HG02571 (cell line): ENCODE results near the gene MEIOSIN.
"Not testable (repeated sequence)": the region's sequence is repeated elsewhere in the genome, so short reads cannot be mapped to it uniquely, and the experiment has no call there.

Experiments used
- ATAC-seq: cut with Tn5 transposase; IDR thresholded peaks from one replicate; pipeline ENCODE4 v1.9.1; 2021; ENCODE audit warnings: mild to moderate bottlenecking, moderate library complexity; ENCODE audit not compliant: unreplicated experiment

Gene MEIOSIN

DNA sequence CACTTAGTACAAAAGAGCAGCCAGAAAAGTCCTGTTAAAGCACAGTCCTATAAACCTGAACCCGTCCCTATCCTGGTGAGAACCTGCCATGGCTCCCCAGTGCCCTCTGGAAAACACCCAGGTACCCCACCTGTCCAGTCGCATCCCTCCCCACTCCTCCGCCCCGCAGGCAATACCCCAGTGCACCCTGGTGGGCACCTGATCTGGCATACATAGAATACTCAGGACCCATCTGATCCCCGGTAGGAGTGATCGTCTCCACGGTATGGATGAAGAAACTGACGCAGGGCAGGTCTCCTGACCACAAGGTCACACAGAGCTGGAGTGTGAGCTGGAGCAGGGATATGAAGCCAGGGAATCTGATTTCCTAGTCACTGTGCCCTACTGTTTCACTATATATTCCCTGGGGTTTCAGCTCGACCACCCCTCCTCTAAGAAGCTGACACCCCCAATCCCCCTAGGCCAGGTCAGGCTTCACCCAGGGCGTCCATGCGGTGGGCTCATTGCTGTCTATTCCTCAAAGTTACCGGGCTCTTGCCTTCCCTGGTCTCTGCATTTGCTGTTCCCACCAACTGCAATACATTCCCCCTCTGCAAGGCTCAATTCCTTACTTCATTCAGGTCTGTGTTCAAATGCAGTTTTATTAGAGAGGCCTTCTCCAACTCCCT lies 15.1 kb upstream of the MEIOSIN start:
- ATAC-seq = no peak

DNA sequence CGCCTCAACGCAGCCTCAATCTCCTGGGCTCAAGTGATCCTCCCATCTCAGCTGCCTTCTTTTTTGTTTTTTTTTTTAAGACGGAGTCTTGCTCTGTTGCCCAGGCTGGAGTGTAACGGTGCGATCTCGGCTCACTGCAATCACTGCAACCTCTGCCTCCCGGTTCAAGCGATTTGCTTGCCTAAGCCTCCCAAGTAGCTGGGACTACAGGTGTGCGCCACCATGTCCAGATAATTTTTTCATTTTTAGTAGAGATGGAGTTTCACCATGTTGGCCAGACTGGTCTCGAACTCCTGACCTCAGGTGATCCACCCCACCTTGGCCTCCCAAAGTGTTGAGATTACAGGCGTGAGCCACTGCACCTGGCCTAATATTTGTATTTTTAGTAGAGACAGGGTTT lies 13.2 kb upstream of the MEIOSIN start:
- ATAC-seq = not testable (repeated sequence)

DNA sequence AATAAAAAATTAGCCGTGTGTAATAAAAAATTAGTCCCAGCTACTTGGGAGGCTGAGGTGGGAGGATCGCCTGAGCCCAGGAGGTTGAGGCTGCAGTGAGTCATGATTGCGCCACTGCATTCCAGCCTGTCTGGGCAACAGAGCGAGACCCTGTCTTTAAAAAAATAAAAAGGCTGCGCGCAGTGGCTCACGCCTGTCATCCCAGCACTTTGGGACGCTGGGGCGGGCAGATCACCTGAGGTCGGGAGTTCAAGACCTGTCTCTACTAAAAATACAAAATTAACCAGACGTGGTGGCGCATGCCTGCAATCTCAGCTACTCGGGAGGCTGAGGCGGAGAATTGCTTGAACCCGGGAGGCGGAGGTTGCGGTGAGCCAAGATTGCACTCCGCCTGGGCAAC lies 4.6 kb upstream of the MEIOSIN start:
- not testable (repeated sequence) for ATAC-seq

DNA sequence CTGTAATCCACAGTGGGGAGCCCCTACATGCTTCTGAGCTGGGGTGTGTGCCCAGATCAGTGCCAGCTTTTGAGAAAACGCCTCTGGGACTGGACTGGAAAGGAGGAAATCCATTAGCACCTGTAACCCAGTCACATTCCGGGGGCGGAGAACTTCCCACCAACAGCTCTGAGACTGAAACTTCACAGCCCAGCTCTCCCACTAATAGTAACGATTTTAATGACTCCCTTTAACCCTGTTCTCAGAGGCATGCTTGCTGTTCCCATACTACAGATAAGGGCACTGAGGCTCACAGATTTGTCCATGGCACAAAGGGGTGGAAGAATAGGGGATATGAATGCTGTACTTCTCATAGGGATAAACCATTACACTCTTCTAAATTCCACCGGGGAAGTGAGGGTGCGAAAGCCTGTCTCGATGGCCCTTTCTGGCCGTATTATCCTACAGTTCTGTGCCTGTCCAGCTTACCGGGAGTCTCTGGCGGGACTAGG lies 3.4 kb upstream of the MEIOSIN start:
- ATAC-seq = no peak

DNA sequence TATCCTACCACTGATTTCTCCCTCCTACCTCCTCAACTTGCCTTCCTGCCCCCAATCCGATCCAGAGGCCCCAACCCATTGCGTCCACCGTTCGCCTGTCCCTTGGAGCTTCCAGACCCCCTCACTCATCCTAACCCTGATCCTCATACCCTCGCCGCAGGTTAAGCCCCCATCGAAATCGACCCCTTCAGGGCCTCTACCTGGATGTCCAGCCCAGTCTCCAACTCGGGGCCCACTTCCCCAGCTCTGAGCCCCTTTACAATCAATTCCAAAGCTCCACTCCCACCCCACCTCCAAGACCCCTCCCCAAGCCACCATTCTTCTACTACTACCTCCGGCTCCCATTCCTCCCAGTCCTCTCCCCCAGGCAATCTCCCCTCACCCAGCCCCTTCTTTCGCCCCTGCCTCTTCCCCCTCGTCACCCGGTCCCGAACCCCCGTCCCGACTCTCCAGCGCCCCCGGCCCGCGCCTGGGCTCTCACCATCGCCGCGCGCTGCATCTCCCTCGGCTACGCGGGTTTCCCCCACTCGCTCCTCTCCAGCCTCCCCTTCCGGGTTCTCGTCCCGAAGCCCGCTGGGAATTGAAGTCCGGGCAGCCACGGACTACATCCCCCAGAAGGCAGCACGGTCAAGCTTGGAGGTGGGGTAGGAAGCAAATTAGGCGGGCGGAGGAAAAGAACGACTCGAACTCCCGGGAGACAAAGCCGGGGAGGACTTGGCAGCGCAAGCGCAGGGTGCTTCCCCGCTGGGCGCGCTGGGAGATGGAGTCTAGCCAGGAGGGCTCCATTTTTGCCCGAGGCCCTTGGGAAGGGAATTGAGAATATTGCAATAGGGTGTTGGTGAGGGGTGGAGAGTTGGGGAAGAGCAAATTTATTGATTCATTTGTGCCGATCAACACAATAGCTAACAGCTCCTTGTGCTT lies 2.6 kb upstream of the MEIOSIN start, which contains the start of gene FBXO46:
TSS of gene FBXO46 (minus strand) at position 529 of the 921 bp plus-strand sequence. CDS start 17,401 bp downstream, outside the sequence.
- peak; percentile 89 for ATAC-seq

DNA sequence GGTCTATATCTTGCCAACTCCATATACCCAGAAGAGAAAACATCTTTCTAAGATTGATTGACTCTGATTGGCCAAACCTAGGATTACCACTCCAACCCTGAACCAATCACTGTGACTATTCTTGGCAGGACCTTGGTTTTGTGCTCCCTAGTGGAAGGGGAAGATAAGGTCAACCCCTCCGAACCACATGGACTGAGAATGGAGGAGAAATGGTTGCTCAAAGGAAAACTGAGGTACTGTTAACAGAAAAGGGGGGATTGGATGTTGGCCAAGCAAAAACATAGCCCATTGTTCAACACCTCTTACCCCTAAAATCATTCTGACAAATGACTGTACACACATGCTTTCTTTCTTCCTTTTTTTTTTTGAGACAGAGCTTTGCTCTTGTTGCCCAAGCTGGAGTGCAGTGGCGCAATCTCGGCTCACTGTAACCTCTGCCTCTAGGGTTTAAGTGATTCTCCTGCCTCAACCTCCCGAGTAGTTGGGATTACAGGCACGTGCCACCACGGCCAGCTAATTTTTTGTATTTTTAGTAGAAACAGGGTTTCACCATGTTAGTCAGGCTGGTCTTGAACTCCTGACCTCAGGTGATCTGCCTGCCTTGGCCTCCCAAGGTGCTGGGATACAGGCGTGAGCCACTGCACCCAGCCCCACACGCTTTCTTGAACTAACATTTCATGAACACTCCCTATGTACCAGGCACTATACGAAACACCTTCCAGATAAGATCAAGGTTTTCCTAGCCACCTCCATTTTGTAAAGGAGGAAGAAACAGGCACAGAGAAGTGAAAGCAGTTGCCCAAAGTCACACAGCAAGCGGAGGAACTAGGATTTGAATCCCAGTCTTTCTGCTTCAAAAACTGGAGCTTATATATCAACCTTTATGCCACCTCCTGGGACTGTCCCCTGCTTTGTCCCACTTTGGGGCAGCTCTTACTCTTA lies 6.5 kb downstream of the MEIOSIN start:
- no peak for ATAC-seq

DNA sequence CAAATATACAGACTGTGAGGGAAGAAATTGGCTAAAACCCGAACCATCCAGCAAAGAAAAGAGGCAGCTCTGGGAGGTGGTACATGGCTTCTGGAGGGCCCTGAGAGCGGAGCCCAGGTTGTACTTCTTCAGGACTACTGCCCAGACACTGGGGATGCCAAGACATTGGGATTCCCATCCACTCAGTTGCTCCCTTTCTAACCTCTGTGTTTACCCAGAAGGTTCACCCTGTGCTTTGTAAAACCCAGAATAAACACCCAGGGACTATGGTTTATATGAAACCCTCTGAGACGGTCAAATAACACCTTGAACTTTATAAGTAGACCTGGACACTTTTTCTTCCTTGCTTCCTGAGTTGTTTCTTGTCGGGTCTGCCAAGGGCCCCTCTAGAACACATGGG lies 9.7 kb downstream of the MEIOSIN start:
- ATAC-seq = no peak

DNA sequence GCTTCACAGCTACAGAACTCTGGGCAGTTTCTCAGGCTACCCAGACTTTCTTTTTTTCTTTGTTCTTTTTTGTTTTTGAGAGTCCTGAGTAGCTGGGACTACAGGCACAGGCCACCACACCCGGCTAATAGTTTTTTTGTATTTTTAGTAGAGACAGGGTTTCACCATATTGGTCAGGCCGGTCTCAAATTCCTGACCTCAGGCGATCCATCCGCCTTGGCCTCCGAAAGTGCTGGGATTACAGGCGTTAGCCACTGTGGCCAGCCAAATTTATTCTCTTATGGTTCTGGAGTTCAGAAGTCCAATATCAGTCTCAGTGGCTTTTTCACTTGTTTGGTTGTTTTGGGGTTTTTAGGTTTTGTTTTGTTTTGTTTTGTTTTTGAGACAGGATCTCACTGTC lies 12.4 kb downstream of the MEIOSIN start:
- no peak for ATAC-seq

DNA sequence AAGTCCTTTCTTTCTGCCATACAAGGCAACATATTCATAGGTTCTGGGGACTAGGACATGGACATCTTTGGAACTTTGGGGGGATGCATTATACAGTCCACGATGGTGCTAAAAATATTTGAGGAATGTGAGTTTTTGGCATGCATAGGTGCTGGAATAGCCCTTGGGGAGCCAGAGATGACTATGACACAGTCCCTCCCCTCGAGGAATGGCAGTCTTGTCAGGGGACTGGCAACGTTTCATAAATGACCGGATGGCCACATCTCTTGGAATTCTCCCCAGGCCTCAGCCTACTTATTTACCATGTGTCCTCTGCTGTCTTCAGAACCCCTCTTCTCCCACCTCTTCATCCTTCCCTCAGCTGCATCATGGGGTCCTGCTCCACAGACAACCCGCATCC lies 13.6 kb downstream of the MEIOSIN start:
- ATAC-seq = no peak

DNA sequence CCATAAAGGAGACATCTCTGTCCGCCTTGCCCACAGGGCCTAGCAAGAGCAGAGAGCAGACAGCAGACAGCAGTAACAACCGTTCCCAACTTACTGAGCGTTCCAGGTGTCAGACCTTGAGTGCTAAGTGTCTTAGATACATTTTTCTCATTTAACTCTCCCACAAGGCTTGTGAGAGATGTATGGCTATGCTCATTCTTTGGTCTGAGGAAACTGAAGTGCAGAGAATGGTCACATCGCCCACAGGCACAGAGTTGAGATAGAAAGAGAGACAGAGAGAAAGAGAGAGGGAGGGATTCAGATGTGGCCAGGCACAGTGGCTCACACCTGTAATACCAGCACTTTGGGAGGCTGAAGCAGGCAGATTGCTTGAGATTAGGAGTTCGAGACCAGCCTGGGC lies 14.3 kb downstream of the MEIOSIN start:
- no peak for ATAC-seq

DNA sequence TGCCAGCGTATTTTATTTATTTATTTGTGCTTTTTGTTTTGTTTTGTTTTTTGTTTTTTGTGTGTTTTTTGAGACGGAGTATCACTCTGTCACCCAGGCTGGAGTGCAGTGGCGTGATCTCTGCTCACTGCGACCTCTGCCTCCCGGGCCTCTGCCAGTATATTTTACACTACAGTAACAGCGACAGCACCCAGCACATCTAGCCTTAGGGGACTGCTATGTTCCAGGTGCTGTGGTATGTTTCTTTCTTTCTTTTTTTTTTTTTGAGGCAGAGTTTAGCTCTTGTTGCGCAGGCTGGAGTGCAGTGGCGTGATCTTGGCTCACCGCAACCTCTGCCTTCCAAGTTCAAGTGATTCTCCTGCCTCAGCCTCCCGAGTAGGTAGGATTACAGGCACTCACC lies 18.2 kb downstream of the MEIOSIN start:
- ATAC-seq = not testable (repeated sequence)

DNA sequence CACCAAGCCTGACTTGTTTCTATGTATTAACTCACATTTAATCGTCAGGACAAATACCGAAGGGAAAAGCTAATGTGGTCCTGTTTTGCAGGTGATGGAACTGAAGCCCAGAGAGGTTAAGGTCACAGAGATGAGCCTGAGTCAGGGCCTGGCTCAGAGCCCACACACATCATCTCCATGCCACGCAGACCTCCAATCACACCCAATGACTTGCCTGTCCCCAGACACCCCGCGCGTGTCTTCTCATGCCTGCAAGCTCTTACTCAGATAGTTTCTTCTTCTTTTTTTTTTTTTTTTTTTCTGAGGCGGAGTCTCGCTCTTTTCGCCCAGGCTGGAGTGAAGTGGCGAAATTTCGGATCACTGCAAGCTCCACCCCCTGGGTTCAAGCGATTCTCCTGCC lies 19.4 kb downstream of the MEIOSIN start:
- no peak for ATAC-seq

DNA sequence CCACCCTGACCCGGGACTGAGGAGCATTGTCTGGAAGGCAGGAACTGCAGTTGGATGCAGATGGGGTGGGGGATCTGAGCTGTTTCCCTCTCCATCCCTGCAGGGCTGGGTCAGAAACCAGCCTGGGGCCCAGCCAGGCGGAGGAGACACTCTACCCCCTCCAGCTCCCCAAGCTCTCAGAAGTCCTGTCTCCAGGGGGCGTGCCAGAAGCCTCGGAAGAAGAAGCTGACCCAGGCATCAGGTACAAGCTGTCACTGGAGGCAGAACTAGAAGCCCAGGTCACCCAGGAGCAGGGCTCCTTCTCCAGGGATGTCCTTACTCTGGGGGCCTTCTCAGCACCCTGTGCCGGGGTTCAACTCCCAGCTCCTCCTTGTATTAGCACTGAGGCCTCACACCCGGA lies 20.3 kb downstream of the MEIOSIN start:
- ATAC-seq = no peak

DNA sequence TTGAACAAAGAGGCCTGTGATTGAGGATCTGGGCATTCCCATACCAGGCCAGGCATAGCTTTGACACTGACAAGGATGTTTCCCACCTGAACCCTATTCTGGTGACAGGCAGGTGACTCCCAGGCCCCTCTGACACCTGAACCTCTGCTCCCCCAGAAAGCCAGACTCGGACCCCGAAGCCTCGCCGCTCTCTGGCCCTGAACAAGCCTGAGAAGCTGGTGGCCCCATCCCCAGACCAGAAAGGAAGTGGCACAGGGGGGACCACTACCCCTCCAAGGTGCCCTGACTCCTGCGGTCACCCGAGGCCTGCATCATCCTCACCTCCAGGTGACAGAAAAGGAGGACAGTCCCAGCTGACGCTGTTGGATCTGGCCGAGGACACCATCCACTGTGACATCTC lies 21.1 kb downstream of the MEIOSIN start:
- no peak for ATAC-seq

DNA sequence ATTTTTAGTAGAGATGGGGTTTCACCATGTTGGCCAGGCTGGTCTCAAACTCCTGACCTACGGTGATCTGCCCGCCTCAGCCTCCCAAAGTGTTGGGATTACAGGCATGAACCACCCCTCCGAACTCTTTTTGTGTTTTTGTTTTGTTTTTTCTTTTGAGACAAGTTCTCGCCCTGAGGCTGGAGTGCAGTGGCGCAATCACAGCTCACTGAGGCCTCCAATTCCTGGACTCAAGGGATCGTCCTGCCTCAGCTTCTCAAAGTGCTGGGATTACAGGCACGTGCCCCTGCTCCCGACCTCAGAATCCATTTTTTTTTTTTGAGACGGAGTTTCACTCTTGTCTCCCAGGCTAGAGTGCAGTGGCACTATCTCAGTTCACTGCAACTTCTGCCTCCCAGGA lies 24.5 kb downstream of the MEIOSIN start:
- ATAC-seq = no peak

DNA sequence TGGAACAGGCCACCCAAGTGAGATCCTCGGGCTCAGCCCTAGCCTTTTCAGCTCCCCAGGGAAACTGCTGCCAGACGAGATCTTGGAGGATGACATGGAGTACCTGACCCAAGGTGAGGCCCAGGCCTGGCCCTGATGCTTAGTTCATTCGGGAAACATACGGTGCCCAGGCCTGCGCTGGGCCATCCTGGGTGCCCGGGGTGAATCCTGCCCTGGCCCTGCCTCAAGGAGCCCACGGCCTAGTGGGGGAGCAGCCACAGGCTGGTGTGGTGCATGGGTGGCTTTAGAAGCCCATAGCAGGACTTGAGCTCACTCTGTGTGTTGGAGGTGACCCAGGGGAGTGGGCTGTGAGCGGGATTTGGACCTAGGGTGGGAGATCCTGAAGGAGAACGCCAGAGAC lies 25.7 kb downstream of the MEIOSIN start:
- no peak for ATAC-seq

DNA sequence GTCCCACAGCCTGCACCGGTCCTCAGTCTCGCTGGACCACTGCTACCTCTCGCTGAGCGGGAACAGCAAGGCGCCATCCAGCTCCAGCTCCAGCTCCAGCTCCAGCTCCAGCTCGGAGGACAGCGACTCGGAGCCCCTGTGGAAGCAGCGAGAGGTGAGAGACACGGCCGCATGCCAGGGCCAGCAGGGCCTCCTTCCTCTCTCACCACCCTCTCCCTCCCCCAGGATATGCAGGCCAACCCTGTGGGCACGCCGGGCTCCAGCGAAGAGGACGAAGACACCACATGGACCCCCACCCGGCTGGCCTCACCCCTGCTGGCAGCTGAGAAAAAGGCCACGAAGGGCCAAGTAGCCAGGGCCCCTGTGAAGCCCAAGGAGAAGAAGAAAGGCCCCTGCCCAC lies 28.5 kb downstream of the MEIOSIN start:
- ATAC-seq = no peak

DNA sequence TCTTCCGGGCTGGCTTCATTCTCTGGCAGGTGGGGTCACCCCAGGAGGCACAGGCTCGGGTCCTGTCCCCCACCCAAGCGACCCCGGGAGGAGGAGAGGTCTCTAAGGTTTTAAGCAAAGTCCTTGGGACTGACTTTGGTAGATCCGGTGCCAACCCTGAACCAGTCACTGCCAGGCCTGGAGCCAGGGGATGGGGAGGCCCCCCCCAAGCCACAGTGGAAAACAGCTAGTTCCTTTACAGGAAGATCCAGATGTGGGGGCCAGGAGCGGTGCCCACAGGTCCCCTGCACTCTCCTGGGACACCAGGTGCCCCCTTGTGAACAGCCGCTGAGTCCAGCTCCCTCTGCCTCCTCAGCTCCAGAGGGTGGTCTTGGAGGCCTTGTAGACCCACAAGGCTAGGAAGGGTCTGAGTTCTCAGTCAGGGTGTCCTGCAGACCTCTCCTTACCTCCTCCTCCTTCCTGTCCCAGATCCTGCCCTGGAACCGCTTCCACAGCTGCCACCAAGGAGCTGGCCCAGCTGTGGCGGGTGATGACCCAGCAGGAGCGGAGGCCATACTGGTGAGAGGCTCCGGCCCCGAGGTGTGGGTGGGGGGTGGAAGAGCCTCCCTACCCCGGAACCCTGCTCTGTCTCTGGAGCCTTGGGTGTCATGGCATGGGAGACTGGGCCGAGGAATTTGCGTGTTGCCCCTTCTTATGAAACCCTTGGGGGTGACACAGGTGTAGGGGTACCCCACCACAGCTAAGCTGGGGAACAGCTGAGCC lies 29.8 kb downstream of the MEIOSIN start:
- no peak for ATAC-seq

DNA sequence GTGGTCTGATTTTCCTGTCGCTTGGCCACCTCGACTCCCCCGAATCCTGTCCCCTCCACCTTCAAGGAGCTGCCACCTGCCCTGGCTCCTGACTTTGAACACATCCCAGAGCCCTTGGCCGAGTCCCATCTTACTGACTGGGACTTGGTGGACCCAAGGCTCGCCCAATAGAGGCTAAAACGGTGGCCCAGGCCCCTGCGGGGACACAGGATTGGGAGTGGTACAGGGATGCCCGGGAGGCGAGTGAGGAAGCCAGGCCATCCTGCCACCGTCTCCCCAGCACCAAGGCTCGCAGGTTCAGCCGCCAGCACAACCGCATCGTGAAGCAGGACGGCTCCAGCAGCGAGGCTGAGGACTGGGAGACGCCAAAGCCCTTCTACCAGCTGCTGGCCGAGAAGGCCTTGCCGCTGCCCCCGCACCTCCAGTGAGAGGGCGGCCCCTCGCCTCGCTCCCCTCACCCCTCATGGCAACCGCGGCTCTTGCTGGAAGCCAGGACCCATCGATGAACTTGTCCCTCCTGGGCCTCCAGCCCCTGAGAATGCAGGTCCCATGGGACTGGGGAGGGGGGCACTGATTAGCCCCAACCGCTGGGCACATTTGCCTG lies 30.6 kb downstream of the MEIOSIN start:
- no peak for ATAC-seq

DNA sequence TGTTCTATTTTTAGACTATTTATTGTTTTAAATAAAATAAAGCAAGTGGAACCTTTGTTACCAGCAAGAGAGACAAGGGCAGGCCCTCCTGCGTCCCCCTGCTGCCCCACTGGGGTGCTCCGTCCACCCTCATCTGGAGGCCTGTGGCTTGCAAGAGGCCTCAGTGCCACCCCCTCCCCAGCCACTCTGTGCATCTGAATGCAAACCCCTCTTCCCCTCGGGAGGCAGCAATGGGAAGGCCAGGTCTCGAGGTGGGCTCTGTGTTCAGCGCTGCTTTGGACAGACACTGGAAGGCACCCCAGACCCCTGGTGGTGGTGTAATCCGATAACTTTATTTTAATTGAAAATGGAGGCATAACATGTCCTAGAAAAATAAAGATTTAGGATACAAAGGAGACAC lies 31.2 kb downstream of the MEIOSIN start:
- ATAC-seq = no peak
